K562 (cell line): ENCODE measurements around the gene CBL. TPM values are rescaled to one million over a fixed set of nuclear protein-coding genes. Genes with fewer than 3 reads are reported as not detected.

Experiments used
- ATAC-seq: fragments of 200-7000 bp; cut with Tn5 transposase; 3 replicates; pipeline ENCODE4 v1.9.1; 2020; ENCODE audit warnings: moderate library complexity
- BruUV-seq: library from RNA; stranded (reverse); fragments of 400-500 nt; replicated peaks from 2 replicates; lab custom pipeline; 2021; lab: Mats Ljungman, UMichigan
- CTCF ChIA-PET: fragments of 300-600 bp; formaldehyde crosslinking; extraction: SDS; loops from one replicate; lab custom pipeline; 2021; ENCODE audit warnings: low intra/inter-chr PET ratio; lab: Yijun Ruan, JAX
- POLR2A ChIA-PET: fragments of 300-600, 350-650 bp; sonication (Branson Sonifier 250); formaldehyde crosslinking; extraction: SDS; loops from one replicate; lab custom pipeline; 2021; ENCODE audit warnings: antibody characterized with exemption, inconsistent platforms; lab: Yijun Ruan, JAX
- DNase-seq, 4 experiments: peaks; one replicate each; pipeline versions ENCODE4 v3.0.0 to v3.0.0-alpha.2; 2011 to 2018; ENCODE audit warnings: low spot score in 3 of 4, mixed read lengths in 3 of 4; ENCODE audit errors: extremely low read depth in 1 of 4
- FAIRE-seq: peaks from 2 replicates; lab custom pipeline; 2011; peaks lifted over from hg19 to GRCh38; lab: Jason Lieb, UNC
- H2AFZ ChIP-seq: 2 replicates; pipeline ENCODE4 v1.6.0; 2011; ENCODE audit warnings: low read depth, low read length, control low read depth, inconsistent platforms
- H3K27ac ChIP-seq: fragments of 200-600 bp; 3 replicates; pipeline ENCODE4 v1.8.0; 2011; ENCODE audit warnings: low read depth, mild to moderate bottlenecking, control low read depth, inconsistent platforms, low read length, moderate library complexity, mixed read lengths; ENCODE audit errors: extremely low read depth
- H3K27me3 ChIP-seq, 2 experiments: fragments of 300-600 bp in 1 of 2; 2 replicates in 1 of 2; 3 replicates in 1 of 2; pipeline versions ENCODE4 v1.6.0 to v1.8.0; 2011; ENCODE audit warnings: inconsistent platforms in 2 of 2, low read length in 2 of 2, mild to moderate bottlenecking in 1 of 2, mixed read lengths in 1 of 2, moderate library complexity in 1 of 2; ENCODE audit not compliant: control insufficient read depth in 2 of 2, insufficient read depth in 2 of 2
- H3K36me3 ChIP-seq: fragments of 300-600 bp; 3 replicates; pipeline ENCODE4 v1.8.0; 2011; ENCODE audit warnings: mild to moderate bottlenecking, low read length, inconsistent platforms; ENCODE audit not compliant: control insufficient read depth, insufficient read depth
- H3K4me1 ChIP-seq, 2 experiments: fragments of 200-600 bp in 1 of 2; replicated peaks in 1 of 2; 2 replicates in 1 of 2; 3 replicates in 1 of 2; pipeline versions ENCODE4 v1.5.1 to v1.8.0; 2011; ENCODE audit warnings: inconsistent platforms in 2 of 2, low read length in 2 of 2, mild to moderate bottlenecking in 1 of 2, mixed read lengths in 1 of 2, moderate library complexity in 1 of 2; ENCODE audit not compliant: control insufficient read depth in 2 of 2, insufficient read depth in 2 of 2
- H3K4me2 ChIP-seq: 2 replicates; pipeline ENCODE4 v1.6.1; 2011; ENCODE audit warnings: low read length, control low read depth, inconsistent platforms, mixed read lengths; ENCODE audit not compliant: insufficient read depth
- H3K4me3 ChIP-seq: fragments of 200-600 bp; sonication (generic), shearing (Covaris generic); 2 replicates; pipeline ENCODE4 v1.5.1; 2016; ENCODE audit warnings: control low read depth, inconsistent platforms
- H3K79me2 ChIP-seq: fragments of 200-600 bp; 3 replicates; pipeline ENCODE4 v1.8.0; 2011; ENCODE audit warnings: low read length, inconsistent platforms; ENCODE audit not compliant: control insufficient read depth, insufficient read depth
- H3K9ac ChIP-seq, 2 experiments: 2 replicates each; pipeline versions ENCODE4 v1.6.0 to v1.6.1; 2011; ENCODE audit warnings: low read depth in 2 of 2, low read length in 2 of 2, control low read depth in 1 of 2, inconsistent platforms in 1 of 2, mild to moderate bottlenecking in 1 of 2, mixed read lengths in 1 of 2; ENCODE audit not compliant: insufficient read depth in 1 of 2
- H3K9me1 ChIP-seq: one replicate; pipeline ENCODE4 v1.6.0; 2011; ENCODE audit warnings: inconsistent platforms, mild to moderate bottlenecking, low read length, moderate library complexity; ENCODE audit not compliant: control insufficient read depth, insufficient read depth
- H3K9me3 ChIP-seq: replicated peaks from 2 replicates; pipeline ENCODE4 v1.5.1; 2011; ENCODE audit warnings: low read depth, low read length, inconsistent platforms; ENCODE audit not compliant: control insufficient read depth, insufficient read depth
- H4K20me1 ChIP-seq: replicated peaks from 2 replicates; pipeline ENCODE4 v1.6.1; 2011; ENCODE audit warnings: low read length, inconsistent platforms, mixed read lengths; ENCODE audit not compliant: control insufficient read depth, insufficient read depth
- ATF7 ChIP-seq: fragments of 450-650 bp; IDR thresholded peaks from 2 replicates; pipeline ENCODE4 v1.7.1; 2014; ENCODE audit warnings: mild to moderate bottlenecking, moderate library complexity
- ERF ChIP-seq: fragments of 450-650 bp; formaldehyde crosslinking; IDR thresholded peaks from 2 replicates; pipeline ENCODE4 v1.4.0; 2020; ENCODE audit warnings: mild to moderate bottlenecking, mixed read lengths
- ETV1 ChIP-seq: fragments of 450-650 bp; conservative IDR thresholded peaks from 2 replicates; pipeline ENCODE4 v1.6.1; 2016; ENCODE audit warnings: missing genetic modification characterization, control low read depth, low read depth, missing compliant biosample characterization
- ETV6 ChIP-seq, 3 experiments: fragments of 150-350 bp in 1 of 3; sonication (generic) in 1 of 3; formaldehyde crosslinking in 1 of 3; IDR thresholded peaks; 2 replicates each; pipeline versions ENCODE4 v1.6.1 to v1.8.0; 2014 to 2022; ENCODE audit warnings: borderline replicate concordance in 2 of 3, low read depth in 2 of 3, antibody characterized with exemption in 1 of 3, low read length in 1 of 3, mild to moderate bottlenecking in 1 of 3, missing genetic modification reagents in 1 of 3
- GABPA ChIP-seq: fragments of 200-800 bp; sonication (Bioruptor generic); conservative IDR thresholded peaks from 2 replicates; pipeline ENCODE4 v1.6.1; 2016; ENCODE audit warnings: low read depth, missing genetic modification characterization, missing compliant biosample characterization
- HMG20B ChIP-seq: fragments of 250-450 bp; sonication (Bioruptor Pico); IDR thresholded peaks from 2 replicates; pipeline ENCODE4 v1.5.0; 2021; ENCODE audit warnings: mild to moderate bottlenecking
- LCOR ChIP-seq: sonication (generic); formaldehyde crosslinking; IDR thresholded peaks from 2 replicates; pipeline ENCODE4 v1.8.0; 2022; ENCODE audit warnings: mild to moderate bottlenecking, missing genetic modification reagents
- NR2F6 ChIP-seq: fragments of 450-650 bp; formaldehyde crosslinking; IDR thresholded peaks from 2 replicates; pipeline ENCODE4 v1.4.0; 2020; ENCODE audit warnings: mild to moderate bottlenecking
- PTBP1 ChIP-seq: fragments of 200-400 bp; formaldehyde crosslinking; IDR thresholded peaks from 2 replicates; pipeline ENCODE4 v1.6.1; 2017; ENCODE audit warnings: low read depth, low read length
- SMARCA4 ChIP-seq: fragments of 450-650 bp; IDR thresholded peaks from 2 replicates; pipeline ENCODE4 v1.6.1; 2016
- THRAP3 ChIP-seq: fragments of 450-650 bp; IDR thresholded peaks from 2 replicates; pipeline ENCODE4 v1.6.1; 2016; ENCODE audit warnings: mild to moderate bottlenecking, inconsistent platforms, borderline replicate concordance
- ZNF3 ChIP-seq: fragments of 250-450 bp; sonication (Bioruptor Pico); IDR thresholded peaks from 2 replicates; pipeline ENCODE4 v1.5.0; 2021; ENCODE audit warnings: mild to moderate bottlenecking, moderate library complexity
- ZNF316 ChIP-seq: fragments of 450-650 bp; IDR thresholded peaks from 2 replicates; pipeline ENCODE4 v1.6.1; 2016
- ZNF586 ChIP-seq: fragments of 450-650 bp; formaldehyde crosslinking; conservative IDR thresholded peaks from 2 replicates; pipeline ENCODE4 v1.4.0; 2020; ENCODE audit warnings: mild to moderate bottlenecking, moderate library complexity
- ZNF766 ChIP-seq: fragments of 200-800 bp; sonication (Bioruptor generic); conservative IDR thresholded peaks from 2 replicates; pipeline ENCODE4 v1.6.1; 2016; ENCODE audit warnings: missing genetic modification characterization, missing compliant biosample characterization
- ZNF77 ChIP-seq: fragments of 250-450 bp; sonication (Bioruptor Pico); IDR thresholded peaks from 2 replicates; pipeline ENCODE4 v1.5.0; 2020
- WGBS: fragments of 100-300 bp; shearing (Covaris generic); methylation state at CpG from one replicate; pipeline ENCODE4 v1.1.6; 2016; ENCODE audit warnings: low coverage, mixed read lengths; ENCODE audit not compliant: insufficient coverage; ENCODE audit errors: missing lambda C conversion rate; 5-methylcytosine and 5-hydroxymethylcytosine counted together
- in situ Hi-C: fragments of 300-500 bp; cut with MboI; formaldehyde crosslinking; loops from 4 replicates; pipeline ENCODE4 v1.15.0; 2018; ENCODE audit warnings: inconsistent platforms, mixed read lengths
- intact Hi-C: fragments of 100-400 bp; cut with micrococcal nuclease; formaldehyde crosslinking; loops from 2 replicates; pipeline ENCODE4 v1.14.2; 2022
- polyA plus RNA-seq, 8 experiments: library from polyadenylated mRNA; depleted of rRNA in 4 of 8; stranded (reverse) in 5 of 8; unstranded in 3 of 8; fragments of >200 nt; fragmentation: Nextera tagmentation in 2 of 8; fragmentation: Illumina TruSeq in 1 of 8; extraction: Ambion mirVana in 2 of 8; extraction: Trizol in 1 of 8; gene quantifications; 2 replicates each; pipeline versions ENCODE4 v1.2.1 to v1.2.3, GENCODE V29; 2011 to 2014; ENCODE audit warnings: inconsistent platforms in 1 of 8, missing spikeins in 1 of 8
- total RNA-seq, 7 experiments: library from RNA; depleted of rRNA in 6 of 7; stranded (reverse); fragments of >200 nt in 6 of 7; fragmentation: Illumina TruSeq in 2 of 7; extraction: Trizol in 2 of 7; gene quantifications; 2 replicates each; pipeline versions ENCODE4 v1.2.1 to v1.2.3, GENCODE V29; 2011 to 2021; ENCODE audit warnings: low replicate concordance in 1 of 7
- TF ChIP-seq, protein P1 (sequence below): fragments of 200-800 bp; sonication (Bioruptor generic); IDR thresholded peaks from 2 replicates; pipeline ENCODE4 v1.6.1; 2017; ENCODE audit warnings: missing genetic modification characterization, missing compliant biosample characterization
- TF ChIP-seq, protein P2 (sequence below): fragments of 450-650 bp; IDR thresholded peaks from 2 replicates; pipeline ENCODE4 v1.6.1; 2018; ENCODE audit not compliant: partially characterized antibody

Gene CBL
- total and polyA plus RNA-seq, 9 of the 15 experiments (the other 6 are each of a cell fraction or from before 2014, with no cell fraction given) = 3.2 to 24.9 (median 9.9) TPM

DNA sequence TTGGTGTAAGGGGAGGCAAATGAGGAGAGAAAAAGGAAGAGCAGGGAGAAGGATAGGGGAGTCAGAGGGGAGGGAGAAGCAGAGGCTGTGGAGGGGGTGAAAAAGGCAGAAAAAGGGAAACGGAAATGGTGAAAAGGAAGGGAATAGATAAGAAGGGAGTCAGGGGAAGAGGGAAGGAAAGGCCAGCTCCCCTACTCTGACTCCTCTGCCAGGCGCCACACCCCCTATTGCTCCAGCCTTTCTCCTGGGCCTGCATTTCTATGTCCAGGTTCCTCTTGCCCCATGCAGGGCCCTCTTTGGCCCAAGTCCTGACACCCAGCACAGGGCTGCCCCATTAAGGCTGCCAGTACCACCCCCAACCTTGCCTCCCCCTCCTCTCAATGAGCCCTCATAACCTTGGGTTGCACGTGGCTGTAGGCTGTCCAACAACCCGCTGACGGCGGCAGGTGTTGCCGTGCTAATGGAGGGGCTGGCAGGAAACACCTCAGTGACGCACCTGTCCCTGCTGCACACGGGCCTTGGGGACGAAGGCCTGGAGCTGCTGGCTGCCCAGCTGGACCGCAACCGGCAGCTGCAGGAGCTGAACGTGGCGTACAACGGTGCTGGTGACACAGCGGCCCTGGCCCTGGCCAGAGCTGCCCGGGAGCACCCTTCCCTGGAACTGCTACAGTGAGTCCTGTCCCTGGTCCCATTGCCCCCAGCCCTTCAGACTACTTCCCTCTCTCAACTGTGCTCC is 24.3 kb upstream of the CBL start:
- ATAC-seq = peak; percentile 57
- H3K36me3 ChIP-seq = no peaks in the 10 kb centered on the region
- peak in 2 of 4 experiments; percentile 32 to 43 for DNase-seq
- POLR2A ChIA-PET = interaction anchor here (0.6 to 1.9 kb wide), 4 partner anchors 8 to 71 kb away, joined by 3 to 5 read pairs (median 4); no protein-coding TSS in a partner anchor
- intact Hi-C loops = no loop called here
- 59% methylated on average over 11 of the region's 17 CpGs for WGBS
- peaks cover 0 to 5% of the 10 kb centered on the region in 2 experiments; a peak in 1 of 5 replicates for H3K27me3 ChIP-seq
- CTCF ChIA-PET = no interaction called here
- H3K9me3 ChIP-seq = no peaks in the 10 kb centered on the region
- H4K20me1 ChIP-seq = no peaks in the 10 kb centered on the region
- peak overlapping the region; percentile 14; the same call in 1 of the 2 replicates for H3K4me2 ChIP-seq
- H3K9ac ChIP-seq = peak overlapping the region in 1 of 2 experiments; percentile 76; a peak in 1 of 4 replicates
- H3K27ac ChIP-seq = peak overlapping the region; percentile 22; the same call in 1 of the 3 replicates
- no peaks in the 10 kb centered on the region for H3K9me1 ChIP-seq
- peak overlapping the region; percentile 65; the same call in 1 of the 2 replicates for H2AFZ ChIP-seq
- H3K4me1 ChIP-seq = peaks cover 17 to 31% of the 10 kb centered on the region in 2 experiments
- no peak overlapping the region for H3K4me3 ChIP-seq
- H3K79me2 ChIP-seq = no peaks in the 10 kb centered on the region
- FAIRE-seq = no peak
- in situ Hi-C loops = no loop called here
- BruUV-seq = no TSS peak
- TF ChIP-seq ERF (no peak), ZNF586 (CRISPR knock-in tag) (no peak), ZNF766 (0 out of 2 replicates have a peak, but pooled peaks have one; percentile 60), ZNF3 (CRISPR knock-in tag) (no peak), PTBP1 (no peak), ETV1 (0 out of 2 replicates have a peak, but pooled peaks have one; percentile 22), THRAP3 (no peak), HMG20B (CRISPR knock-in tag) (no peak), GABPA (tag) (peak; percentile 73), ETV6 (IDR thresholded peaks at IDR 0.05; ENCODE audit: borderline replicate concordance in 1 of 2, low read depth in 2 of 2, low read length in 1 of 2) (peak; percentile 84 to 89), ETV6 (CRISPR knock-in tag; IDR thresholded peaks at IDR 0.05; ENCODE audit: borderline replicate concordance) (no peak), ZNF316 (no peak), ATF7 (0 out of 2 replicates have a peak, but pooled peaks have one; percentile 13), LCOR (CRISPR knock-in tag) (no peak), NR2F6 (no peak), ZNF77 (CRISPR knock-in tag) (no peak), SMARCA4 (0 out of 2 replicates have a peak, but pooled peaks have one; percentile 23)
- TF ChIP-seq, protein P1, sequence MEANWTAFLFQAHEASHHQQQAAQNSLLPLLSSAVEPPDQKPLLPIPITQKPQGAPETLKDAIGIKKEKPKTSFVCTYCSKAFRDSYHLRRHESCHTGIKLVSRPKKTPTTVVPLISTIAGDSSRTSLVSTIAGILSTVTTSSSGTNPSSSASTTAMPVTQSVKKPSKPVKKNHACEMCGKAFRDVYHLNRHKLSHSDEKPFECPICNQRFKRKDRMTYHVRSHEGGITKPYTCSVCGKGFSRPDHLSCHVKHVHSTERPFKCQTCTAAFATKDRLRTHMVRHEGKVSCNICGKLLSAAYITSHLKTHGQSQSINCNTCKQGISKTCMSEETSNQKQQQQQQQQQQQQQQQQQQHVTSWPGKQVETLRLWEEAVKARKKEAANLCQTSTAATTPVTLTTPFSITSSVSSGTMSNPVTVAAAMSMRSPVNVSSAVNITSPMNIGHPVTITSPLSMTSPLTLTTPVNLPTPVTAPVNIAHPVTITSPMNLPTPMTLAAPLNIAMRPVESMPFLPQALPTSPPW (CRISPR knock-in tag) = peak; percentile 45; the same call in 1 of the 2 replicates
- TF ChIP-seq, protein P2, sequence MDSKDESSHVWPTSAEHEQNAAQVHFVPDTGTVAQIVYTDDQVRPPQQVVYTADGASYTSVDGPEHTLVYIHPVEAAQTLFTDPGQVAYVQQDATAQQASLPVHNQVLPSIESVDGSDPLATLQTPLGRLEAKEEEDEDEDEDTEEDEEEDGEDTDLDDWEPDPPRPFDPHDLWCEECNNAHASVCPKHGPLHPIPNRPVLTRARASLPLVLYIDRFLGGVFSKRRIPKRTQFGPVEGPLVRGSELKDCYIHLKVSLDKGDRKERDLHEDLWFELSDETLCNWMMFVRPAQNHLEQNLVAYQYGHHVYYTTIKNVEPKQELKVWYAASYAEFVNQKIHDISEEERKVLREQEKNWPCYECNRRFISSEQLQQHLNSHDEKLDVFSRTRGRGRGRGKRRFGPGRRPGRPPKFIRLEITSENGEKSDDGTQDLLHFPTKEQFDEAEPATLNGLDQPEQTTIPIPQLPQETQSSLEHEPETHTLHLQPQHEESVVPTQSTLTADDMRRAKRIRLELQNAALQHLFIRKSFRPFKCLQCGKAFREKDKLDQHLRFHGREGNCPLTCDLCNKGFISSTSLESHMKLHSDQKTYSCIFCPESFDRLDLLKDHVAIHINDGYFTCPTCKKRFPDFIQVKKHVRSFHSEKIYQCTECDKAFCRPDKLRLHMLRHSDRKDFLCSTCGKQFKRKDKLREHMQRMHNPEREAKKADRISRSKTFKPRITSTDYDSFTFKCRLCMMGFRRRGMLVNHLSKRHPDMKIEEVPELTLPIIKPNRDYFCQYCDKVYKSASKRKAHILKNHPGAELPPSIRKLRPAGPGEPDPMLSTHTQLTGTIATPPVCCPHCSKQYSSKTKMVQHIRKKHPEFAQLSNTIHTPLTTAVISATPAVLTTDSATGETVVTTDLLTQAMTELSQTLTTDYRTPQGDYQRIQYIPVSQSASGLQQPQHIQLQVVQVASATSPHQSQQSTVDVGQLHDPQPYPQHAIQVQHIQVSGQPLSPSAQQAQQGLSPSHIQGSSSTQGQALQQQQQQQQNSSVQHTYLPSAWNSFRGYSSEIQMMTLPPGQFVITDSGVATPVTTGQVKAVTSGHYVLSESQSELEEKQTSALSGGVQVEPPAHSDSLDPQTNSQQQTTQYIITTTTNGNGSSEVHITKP = peak; percentile 70
